Cerebellar cortex (tissue), 1 donor: ENCODE measurements around the gene HPCAL4.

Experiments
- DNase-seq: peaks from one replicate; pipeline ENCODE4 v3.0.0-alpha.2; 2015; ENCODE audit warnings: low spot score

HPCAL4 gene

GRCh38 chr1:39676948-39677548, 14.2 kb downstream of the HPCAL4 start:
- DNase-seq, result no peak

- DNase-seq, result peak; percentile 69
Measured at GRCh38 chr1:39675220-39675619, 16.0 kb downstream of the HPCAL4 start.

- DNase-seq, result no peak
Measured at GRCh38 chr1:39673215-39673614, 18.0 kb downstream of the HPCAL4 start.

GRCh38 chr1:39672551-39672947, 18.7 kb downstream of the HPCAL4 start:
- DNase-seq, result peak; percentile 53

- peak; percentile 47 for DNase-seq
Measured at GRCh38 chr1:39671793-39672550, 19.3 kb downstream of the HPCAL4 start, which contains the start of gene NT5C1A. Gene NT5C1A, minus strand, starts transcription at chr1:39672107. Its CDS starts 69 bp downstream, at chr1:39672038.

- peak; percentile 73 for DNase-seq
Measured at GRCh38 chr1:39671433-39671792, 19.8 kb downstream of the HPCAL4 start.

- peak; percentile 44 for DNase-seq
Measured at GRCh38 chr1:39670689-39671088, 20.5 kb downstream of the HPCAL4 start.

GRCh38 chr1:39668894-39669293, 22.3 kb downstream of the HPCAL4 start:
- DNase-seq, result no peak

- DNase-seq, result no peak
Measured at GRCh38 chr1:39668111-39668510, 23.1 kb downstream of the HPCAL4 start.

GRCh38 chr1:39666772-39667171, 24.5 kb downstream of the HPCAL4 start:
- no peak for DNase-seq

GRCh38 chr1:39663559-39663958, 27.7 kb downstream of the HPCAL4 start:
- no peak for DNase-seq

- DNase-seq, result no peak
Measured at GRCh38 chr1:39662861-39663260, 28.4 kb downstream of the HPCAL4 start.

- DNase-seq, result no peak
Measured at GRCh38 chr1:39659538-39659937, 31.7 kb downstream of the HPCAL4 start.

GRCh38 chr1:39659110-39659509, 32.1 kb downstream of the HPCAL4 start:
- DNase-seq, result no peak

- DNase-seq, result peak; percentile 69
Measured at GRCh38 chr1:39657923-39658485, 33.2 kb downstream of the HPCAL4 start.

- no peak for DNase-seq
Measured at GRCh38 chr1:39657402-39657801, 33.8 kb downstream of the HPCAL4 start.

- peak; percentile 55 for DNase-seq
Measured at GRCh38 chr1:39656391-39656790, 34.8 kb downstream of the HPCAL4 start.

- DNase-seq, result no peak
Measured at GRCh38 chr1:39655578-39656268, 35.5 kb downstream of the HPCAL4 start.

GRCh38 chr1:39654291-39654690, 36.9 kb downstream of the HPCAL4 start:
- DNase-seq, result no peak

GRCh38 chr1:39653546-39654031, 37.6 kb downstream of the HPCAL4 start:
- DNase-seq, result peak; percentile 89

- no peak for DNase-seq
Measured at GRCh38 chr1:39652554-39652953, 38.7 kb downstream of the HPCAL4 start.

GRCh38 chr1:39652105-39652504, 39.1 kb downstream of the HPCAL4 start:
- DNase-seq, result no peak

GRCh38 chr1:39650431-39650830, 40.8 kb downstream of the HPCAL4 start:
- DNase-seq, result no peak
